ENCODE results near the gene SYCP2. TPM values are rescaled to one million over a fixed set of nuclear protein-coding genes. Genes with fewer than 3 reads are reported as not detected.

SYCP2 gene
- total and polyA plus RNA-seq, 2 donors from 2014 or later: 2.1 to 3.0 TPM

- Histone ChIP-seq H3K27me3 (ENCODE audit: control insufficient read depth, insufficient read depth, low read length) (no peaks in the 10 kb centered on the region), H3K4me1 (ENCODE audit: control insufficient read depth in 2 of 3, insufficient read depth in 2 of 3, low read depth in 1 of 3, low read length in 3 of 3) (peaks cover 0 to 3% (median 0%) of the 10 kb centered on the region in 3 donors), H3K4me3 (ENCODE audit: low read length in 3 of 3) (no peak overlapping the region), H3K9me3 (ENCODE audit: control insufficient read depth in 2 of 3, insufficient read depth in 1 of 3, low read length in 3 of 3) (no peaks in the 10 kb centered on the region), H3K9ac (ENCODE audit: low read length in 3 of 3) (peak overlapping the region in 1 of 3 donors; percentile 31), H3K36me3 (ENCODE audit: control insufficient read depth in 2 of 3, insufficient read depth in 3 of 3, low read length in 3 of 3) (peaks cover 0 to 5% (median 0%) of the 10 kb centered on the region in 3 donors), H3K27ac (ENCODE audit: low read depth in 2 of 2, low read length in 2 of 2) (no peak overlapping the region)
- no peak for FAIRE-seq
- DNase-seq: no peak
- TF ChIP-seq CTCF (IDR thresholded peaks at IDR 0.05; ENCODE audit: borderline replicate concordance, extremely low read depth, insufficient read depth): no peak
- intact Hi-C loops (cut with DNase I): no loop called here
These were observed 16.5 kb upstream of the SYCP2 start for GRCh38 chr20:59949911-59950310.

- DNase-seq (peak in 3 of 5 donors; percentile 43 to 87 (median 70)), FAIRE-seq (peak; percentile 37)
- Histone ChIP-seq H3K27me3 (ENCODE audit: control insufficient read depth, insufficient read depth, low read length) (no peaks in the 10 kb centered on the region), H3K36me3 (ENCODE audit: control insufficient read depth in 2 of 3, insufficient read depth in 3 of 3, low read length in 3 of 3) (peaks cover 0 to 12% (median 4%) of the 10 kb centered on the region in 3 donors), H3K4me1 (ENCODE audit: control insufficient read depth in 2 of 3, insufficient read depth in 2 of 3, low read depth in 1 of 3, low read length in 3 of 3) (peaks cover 0 to 3% (median 0%) of the 10 kb centered on the region in 3 donors), H3K9ac (ENCODE audit: low read length in 3 of 3) (no peak overlapping the region), H3K4me3 (ENCODE audit: low read length in 3 of 3) (no peak overlapping the region), H3K9me3 (ENCODE audit: control insufficient read depth in 2 of 3, insufficient read depth in 1 of 3, low read length in 3 of 3) (no peaks in the 10 kb centered on the region), H3K27ac (ENCODE audit: low read depth in 2 of 2, low read length in 2 of 2) (no peak overlapping the region)
- intact Hi-C loops (cut with DNase I): no loop called here
- peak; percentile 57 for TF ChIP-seq CTCF (IDR thresholded peaks at IDR 0.05; ENCODE audit: borderline replicate concordance, extremely low read depth, insufficient read depth)
These were observed 15.6 kb upstream of the SYCP2 start for GRCh38 chr20:59948828-59949720.

DNA sequence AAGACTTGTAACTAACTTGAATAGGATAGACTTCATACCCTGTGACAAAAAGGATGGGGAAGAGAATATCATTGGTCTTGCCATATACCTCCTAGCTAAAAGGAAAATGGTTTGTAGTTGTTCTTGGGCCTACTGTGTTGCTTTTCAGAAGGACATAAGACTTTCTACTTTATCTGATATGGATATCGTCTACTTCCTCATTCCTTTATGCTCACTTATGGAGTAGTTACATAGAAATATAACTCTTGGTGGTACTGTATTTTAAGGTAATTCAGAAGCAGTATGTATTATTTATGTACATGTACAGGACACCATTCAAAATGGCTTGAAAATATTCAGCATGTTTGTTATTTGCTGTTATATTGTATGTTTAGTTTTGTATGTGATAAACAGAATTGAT lies 14.8 kb upstream of the SYCP2 start:
- intact Hi-C loops (cut with DNase I): no loop called here
- Histone ChIP-seq H3K4me3 (ENCODE audit: low read length in 3 of 3) (no peak overlapping the region), H3K27ac (ENCODE audit: low read depth in 2 of 2, low read length in 2 of 2) (no peak overlapping the region), H3K4me1 (ENCODE audit: control insufficient read depth in 2 of 3, insufficient read depth in 2 of 3, low read depth in 1 of 3, low read length in 3 of 3) (peaks cover 0 to 3% (median 0%) of the 10 kb centered on the region in 3 donors), H3K36me3 (ENCODE audit: control insufficient read depth in 2 of 3, insufficient read depth in 3 of 3, low read length in 3 of 3) (peaks cover 0 to 19% (median 4%) of the 10 kb centered on the region in 3 donors), H3K9me3 (ENCODE audit: control insufficient read depth in 2 of 3, insufficient read depth in 1 of 3, low read length in 3 of 3) (no peaks in the 10 kb centered on the region), H3K9ac (ENCODE audit: low read length in 3 of 3) (peak overlapping the region in 1 of 3 donors; percentile 16), H3K27me3 (ENCODE audit: control insufficient read depth, insufficient read depth, low read length) (no peaks in the 10 kb centered on the region)
- FAIRE-seq (no peak), DNase-seq (no peak)
- no peak for TF ChIP-seq CTCF (IDR thresholded peaks at IDR 0.05; ENCODE audit: borderline replicate concordance, extremely low read depth, insufficient read depth)
